NAMALWA (cell line): Measurements from ENCODE around the gene TRIM5.
"Not testable (repeated sequence)": the region's sequence is repeated elsewhere in the genome, so short reads cannot be mapped to it uniquely, and the experiment has no call there.

Experiments
- DNase-seq: peaks from one replicate; pipeline ENCODE4 v3.0.0-alpha.2; 2015; ENCODE audit warnings: low spot score

The TRIM5 gene

DNA sequence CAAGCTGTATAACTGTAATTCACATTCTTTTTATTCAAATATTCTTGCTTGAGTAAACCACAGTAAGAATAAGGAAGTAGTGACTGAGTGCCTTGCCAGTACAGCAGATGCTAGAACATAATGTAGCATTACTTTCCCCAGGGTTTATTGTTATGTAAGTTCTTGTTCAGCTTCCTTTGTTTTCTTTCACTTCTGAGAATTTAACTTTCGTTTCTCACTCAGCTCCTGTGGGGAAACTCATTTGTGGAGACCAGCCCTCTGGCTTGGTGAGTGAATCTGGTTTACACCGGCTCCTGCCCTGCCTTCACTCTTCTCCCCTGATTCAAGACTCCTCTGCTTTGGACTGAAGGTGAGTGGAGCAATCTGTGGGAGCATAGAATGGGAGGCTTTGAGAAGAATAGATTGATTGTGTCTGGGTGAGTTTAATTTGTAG is 4.7 kb upstream of the TRIM5 start, which contains the start of gene TRIM22:
TRIM22 (plus strand) TSS at position 240 of the 433 bp plus-strand sequence. CDS start 6,443 bp downstream, outside the sequence.
- peak; percentile 88 for DNase-seq

DNA sequence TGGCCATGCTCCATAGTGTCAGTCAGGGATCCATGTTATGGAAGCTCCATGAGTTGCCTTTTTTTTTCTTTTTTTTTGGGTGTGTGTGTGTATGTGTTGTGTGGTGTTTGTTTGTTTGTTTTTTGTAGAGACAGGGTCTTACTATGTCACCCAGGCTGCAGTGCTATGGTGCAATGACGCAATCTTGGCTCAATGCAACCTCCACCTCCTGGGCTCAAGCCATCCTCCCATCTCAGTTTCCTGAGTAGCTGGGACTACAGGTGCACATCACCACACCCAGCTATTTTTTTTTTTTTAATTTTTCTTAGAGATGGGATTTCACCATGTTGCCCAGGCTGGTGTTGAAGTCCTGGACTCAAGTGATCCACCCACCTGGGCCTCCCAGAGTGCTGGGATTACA is 3.6 kb upstream of the TRIM5 start:
- no peak for DNase-seq

GRCh38 chr11:5686426-5686825 is 1.6 kb upstream of the TRIM5 start:
- no peak for DNase-seq

- no peak for DNase-seq
Observed at GRCh38 chr11:5684036-5684645, 733 bp downstream of the TRIM5 start.

DNA sequence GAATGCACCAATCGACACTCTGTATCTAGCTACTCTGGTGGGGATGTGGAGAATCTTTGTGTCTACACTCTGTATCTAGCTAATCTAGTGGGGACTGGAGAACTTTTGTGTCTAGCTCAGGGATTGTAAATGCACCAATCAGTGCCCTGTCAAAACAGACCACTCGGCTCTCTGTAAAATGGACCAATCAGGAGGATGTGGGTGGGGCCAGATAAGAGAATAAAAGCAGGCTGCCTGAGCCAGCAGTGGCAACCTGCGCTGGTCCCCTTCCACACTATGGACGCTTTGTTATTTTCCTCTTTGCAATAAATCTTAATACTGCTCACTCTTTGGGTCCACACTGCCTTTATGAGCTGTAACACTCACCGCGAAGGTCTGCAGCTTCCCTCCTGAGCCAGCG is 1.3 kb downstream of the TRIM5 start:
- not testable (repeated sequence) for DNase-seq

GRCh38 chr11:5682890-5683441 is 1.9 kb downstream of the TRIM5 start:
- not testable (repeated sequence) for DNase-seq

DNA sequence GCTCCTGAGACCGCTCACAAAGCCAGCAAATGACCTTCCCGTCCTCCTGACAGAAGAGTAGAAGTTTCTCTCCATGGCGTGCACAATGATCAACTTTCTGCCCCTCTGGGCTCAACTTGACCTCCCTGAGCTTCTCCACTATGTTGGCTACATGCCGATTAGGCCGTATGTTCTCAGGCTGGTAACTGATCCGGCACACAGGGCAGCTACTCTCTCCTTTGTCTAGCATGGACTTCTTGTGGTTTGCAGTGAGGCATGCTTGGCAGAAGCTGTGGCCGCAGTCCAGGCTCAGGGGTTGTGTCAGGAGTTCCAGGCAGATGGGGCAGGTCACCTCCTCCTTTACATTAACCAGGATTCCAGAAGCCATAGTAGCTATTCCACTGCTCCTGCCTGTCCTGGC is 5.1 kb downstream of the TRIM5 start:
- no peak for DNase-seq

DNA sequence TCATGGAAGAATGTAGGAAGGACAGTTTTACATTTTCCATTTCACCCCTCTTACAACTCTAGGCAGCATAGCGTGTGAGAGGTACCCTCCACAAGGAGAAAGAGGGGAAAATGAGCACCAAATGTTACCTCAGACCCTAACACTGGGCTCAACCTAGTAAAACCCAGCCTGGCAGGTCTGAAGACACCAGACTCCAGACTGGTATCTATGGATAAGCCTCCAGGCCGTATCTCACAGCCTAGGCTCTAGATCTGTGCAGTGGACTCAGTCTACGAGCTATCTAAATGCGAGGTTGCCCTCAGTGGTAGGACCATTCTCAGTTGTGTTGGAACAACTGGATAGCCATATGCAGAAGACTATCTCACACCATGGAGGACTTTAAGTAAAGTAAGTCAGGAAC is 10.5 kb downstream of the TRIM5 start:
- DNase-seq, result no peak

- no peak for DNase-seq
Observed at GRCh38 chr11:5671831-5672230, 13.0 kb downstream of the TRIM5 start.

- DNase-seq, result no peak
Observed at GRCh38 chr11:5666402-5666793, 18.5 kb downstream of the TRIM5 start.

- no peak for DNase-seq
Observed at GRCh38 chr11:5665746-5666401, 19.0 kb downstream of the TRIM5 start.

GRCh38 chr11:5665051-5665570 is 19.8 kb downstream of the TRIM5 start:
- DNase-seq, result no peak

DNA sequence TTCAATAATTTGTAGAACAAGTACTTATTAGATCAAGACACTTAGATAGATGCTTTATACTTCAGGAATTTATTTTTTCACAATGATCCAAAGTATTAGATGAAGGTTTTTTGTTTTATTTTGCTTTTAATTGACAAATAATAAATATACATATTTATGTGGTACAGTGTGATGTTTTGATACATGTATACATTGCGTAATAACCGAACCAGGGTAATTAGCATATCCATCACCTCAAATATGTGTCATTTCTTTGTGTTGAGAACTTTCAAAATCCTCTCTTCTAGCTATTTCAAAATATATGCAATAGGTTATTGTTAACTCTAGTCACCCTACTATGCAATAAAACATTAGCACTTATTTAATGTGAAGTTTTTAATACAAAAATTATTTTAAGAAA is 21.4 kb downstream of the TRIM5 start:
- no peak for DNase-seq

- no peak for DNase-seq
Observed at GRCh38 chr11:5658318-5658717, 26.6 kb downstream of the TRIM5 start.

DNA sequence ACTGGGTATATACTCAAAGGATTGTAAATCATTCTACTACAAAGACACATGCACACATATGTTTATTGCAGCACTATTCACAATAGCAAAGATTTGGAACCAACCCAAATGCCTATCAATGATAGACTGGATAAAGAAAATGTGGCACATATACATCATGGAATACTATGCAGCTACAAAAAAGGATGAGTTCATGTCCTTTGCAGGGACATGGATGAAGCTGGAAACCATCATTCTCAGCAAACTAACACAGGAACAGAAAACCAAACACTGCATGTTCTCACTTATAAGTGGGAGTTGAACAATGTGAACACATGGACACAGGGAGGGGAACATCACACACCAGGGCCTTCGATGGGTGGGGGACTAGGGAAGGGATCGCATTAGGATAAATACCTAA is 27.9 kb downstream of the TRIM5 start:
- DNase-seq, result not testable (repeated sequence)

- no peak for DNase-seq
Observed at GRCh38 chr11:5655474-5655873, 29.4 kb downstream of the TRIM5 start.

- DNase-seq, result no peak
Observed at GRCh38 chr11:5646139-5646538, 38.7 kb downstream of the TRIM5 start.

DNA sequence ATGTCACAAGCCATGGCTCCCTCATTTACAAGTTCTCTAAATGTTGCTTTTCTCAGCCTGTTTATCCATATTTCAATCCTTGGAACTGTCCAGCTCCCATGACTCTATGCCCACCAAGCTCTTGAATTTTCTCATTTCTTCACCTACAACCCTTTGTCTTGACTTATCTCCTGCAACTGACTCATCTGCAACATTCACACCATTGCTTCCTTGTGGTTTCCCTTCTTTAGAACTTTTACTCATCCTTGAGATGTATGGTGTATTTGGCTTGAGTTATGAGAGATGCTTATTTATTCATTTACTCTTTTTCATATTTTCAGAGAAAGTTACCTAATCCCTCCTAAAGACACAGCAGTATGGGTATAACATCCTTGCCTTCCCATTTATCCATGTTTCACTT is 41.3 kb downstream of the TRIM5 start:
- no peak for DNase-seq

GRCh38 chr11:5639953-5640352 is 44.9 kb downstream of the TRIM5 start:
- no peak for DNase-seq

- DNase-seq, result peak; percentile 49
Observed at GRCh38 chr11:5631969-5632635, 52.8 kb downstream of the TRIM5 start.

DNA sequence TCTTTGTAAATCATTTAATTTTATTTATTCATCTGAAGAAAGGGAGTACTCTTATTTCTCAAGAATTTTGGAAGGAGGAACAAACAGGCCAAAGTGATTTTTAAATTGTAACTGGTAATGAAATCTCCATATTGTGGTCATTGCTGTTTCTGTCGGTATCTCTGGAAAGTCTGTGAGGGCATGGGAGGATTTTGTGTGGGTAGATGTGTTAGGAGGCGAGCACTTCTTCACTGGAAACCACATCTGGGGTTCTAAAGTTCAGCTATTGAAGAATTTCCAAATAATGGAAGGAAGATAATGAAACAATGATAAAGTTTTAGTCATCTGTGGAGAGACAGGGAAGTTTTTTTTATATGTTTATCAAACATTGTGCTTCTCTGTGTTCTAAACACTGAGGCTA is 53.5 kb downstream of the TRIM5 start:
- DNase-seq, result no peak

GRCh38 chr11:5626196-5626595 is 58.7 kb downstream of the TRIM5 start:
- no peak for DNase-seq

GRCh38 chr11:5625281-5625680 is 59.6 kb downstream of the TRIM5 start:
- DNase-seq, result no peak
